Activated naive CD4-positive, alpha-beta T cell treated with anti-CD3 and anti-CD28 coated beads for 36 hours (primary cell): ENCODE measurements around the gene TCAP. TPM values are rescaled to one million over a fixed set of nuclear protein-coding genes. Genes with fewer than 3 reads are reported as not detected.
A peak's percentile ranks its signal among the peaks of the same experiment; 100 is the strongest.

Experiments
- CTCF ChIA-PET: fragments of 350-600 bp; sonication (Branson Sonifier 250); formaldehyde crosslinking; loops from one replicate; lab custom pipeline; 2021; ENCODE audit warnings: antibody characterized with exemption; lab: Charles Lee
- DNase-seq: peaks from one replicate; pipeline ENCODE4 v3.0.0-alpha.2; 2020
- H3K27ac Mint-ChIP-seq: one replicate; pipeline ENCODE4 v1.8.0; 2021; ENCODE audit warnings: mild to moderate bottlenecking, mixed read lengths
- H3K27me3 Mint-ChIP-seq: one replicate; pipeline ENCODE4 v1.8.0; 2021; ENCODE audit warnings: low read depth, mixed read lengths
- H3K36me3 Mint-ChIP-seq: one replicate; pipeline ENCODE4 v1.8.0; 2021; ENCODE audit warnings: low read depth, mixed read lengths
- H3K4me1 Mint-ChIP-seq: one replicate; pipeline ENCODE4 v1.8.0; 2021; ENCODE audit warnings: low read depth, mixed read lengths
- H3K4me3 Mint-ChIP-seq: one replicate; pipeline ENCODE4 v1.8.0; 2021; ENCODE audit warnings: mild to moderate bottlenecking, moderate library complexity, mixed read lengths
- H3K9me3 Mint-ChIP-seq: one replicate; pipeline ENCODE4 v1.8.0; 2021; ENCODE audit warnings: mixed read lengths
- intact Hi-C: fragments of 100-400 bp; cut with micrococcal nuclease; formaldehyde crosslinking; loops from one replicate; pipeline ENCODE4 v1.15.1; 2023
- total RNA-seq, 2 experiments: library from RNA; stranded (reverse); gene quantifications; one replicate each; pipeline ENCODE4 v1.2.3, GENCODE V29; 2021

The TCAP gene
- total RNA-seq = 1 to 10 TPM in 1 of 2 experiments, under 1 TPM in 1; 0.74 to 1.1 TPM

DNA sequence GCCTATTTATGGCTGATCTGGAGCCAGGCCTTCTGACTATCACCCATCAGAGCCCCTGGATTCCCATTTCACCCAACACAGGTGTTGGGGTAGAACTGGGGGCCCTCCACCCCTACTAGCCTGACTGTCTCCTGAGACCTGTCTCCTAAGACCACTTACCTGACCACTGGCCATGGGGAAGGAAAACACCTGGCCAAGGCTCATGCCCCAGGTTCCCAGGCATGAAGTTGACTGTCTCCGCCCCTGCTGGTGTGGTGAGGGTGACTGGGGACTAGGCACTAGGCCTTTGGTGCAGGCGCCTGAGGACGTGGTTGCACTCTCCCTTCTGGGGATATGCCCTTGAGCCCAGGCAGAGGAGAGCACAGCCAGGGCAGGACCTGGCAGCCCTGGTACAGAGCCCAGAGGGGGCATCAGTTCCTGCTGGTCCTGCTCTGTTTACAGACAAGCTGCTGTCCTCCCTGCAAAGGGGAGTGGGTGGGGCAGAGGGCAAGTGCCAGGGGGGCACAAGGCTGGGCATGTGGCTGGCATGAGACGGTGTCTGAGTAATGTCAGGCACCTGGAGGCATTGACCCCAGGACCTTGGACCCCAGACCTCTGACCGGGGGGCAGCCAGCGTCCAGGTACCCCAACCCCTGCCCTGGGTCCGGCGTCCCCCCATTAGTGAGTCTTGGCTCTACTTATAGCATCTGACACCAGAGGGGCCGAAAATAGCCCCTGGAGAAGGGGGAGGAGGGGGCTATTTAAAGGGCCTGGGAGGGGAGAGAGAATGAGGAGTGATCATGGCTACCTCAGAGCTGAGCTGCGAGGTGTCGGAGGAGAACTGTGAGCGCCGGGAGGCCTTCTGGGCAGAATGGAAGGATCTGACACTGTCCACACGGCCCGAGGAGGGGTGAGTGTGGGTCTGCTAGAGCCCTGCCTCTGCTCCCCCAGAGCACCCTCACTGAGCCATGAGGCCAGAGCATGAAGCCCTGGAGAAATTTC is at the start of gene TCAP:
TSS of gene TCAP (plus strand) at position 769 of the 981 bp plus-strand sequence. CDS start at position 780, 11 bp downstream.
- no peak for DNase-seq
- peaks cover 15% of the 10 kb centered on the region for H3K27me3 Mint-ChIP-seq
- H3K4me1 Mint-ChIP-seq = peaks cover 13% of the 10 kb centered on the region
- CTCF ChIA-PET = interaction anchor here (1.2 to 3.0 kb wide), 3 partner anchors 11 to 42 kb away, joined by 5 to 22 read pairs (median 15); no protein-coding TSS in a partner anchor
- peaks cover 5% of the 10 kb centered on the region for H3K36me3 Mint-ChIP-seq
- no peak within 1 kb of the TSS for H3K27ac Mint-ChIP-seq
- intact Hi-C loops = no loop called here
- no peak within 1 kb of the TSS for H3K4me3 Mint-ChIP-seq
- no peaks in the 10 kb centered on the region for H3K9me3 Mint-ChIP-seq

GRCh38 chr17:39615434-39615833 is 49.7 kb upstream of the TCAP start:
- H3K27me3 Mint-ChIP-seq = peaks cover 6% of the 10 kb centered on the region
- no peaks in the 10 kb centered on the region for H3K4me1 Mint-ChIP-seq
- CTCF ChIA-PET = interaction anchor here (0.6 to 1.2 kb wide), 2 partner anchors 40 to 211 kb away, joined by 3 read pairs; no protein-coding TSS in a partner anchor
- no peaks in the 10 kb centered on the region for H3K9me3 Mint-ChIP-seq
- intact Hi-C loops = no loop called here
- no peak for DNase-seq
- no peak overlapping the region for H3K4me3 Mint-ChIP-seq
- no peaks in the 10 kb centered on the region for H3K36me3 Mint-ChIP-seq
- no peak overlapping the region for H3K27ac Mint-ChIP-seq

DNA sequence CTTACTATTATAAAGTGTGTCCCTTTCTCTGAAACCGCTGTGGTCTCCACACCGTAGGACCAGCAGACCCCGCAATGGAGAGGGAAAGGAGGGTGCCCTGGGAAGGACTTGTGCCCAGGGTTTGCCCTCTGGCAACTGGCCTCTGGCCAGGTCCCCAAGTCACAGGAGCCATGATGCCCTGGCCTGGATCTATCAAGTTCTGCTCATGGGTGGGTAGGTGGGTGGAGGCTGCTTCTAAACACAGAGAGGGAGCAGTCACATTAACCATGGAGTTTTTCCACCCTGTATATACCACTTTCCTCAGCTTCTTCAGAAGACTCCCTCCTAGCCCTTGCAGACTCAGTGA is 48.1 kb upstream of the TCAP start:
- CTCF ChIA-PET = no interaction called here
- Mint-ChIP-seq H3K9me3 (no peaks in the 10 kb centered on the region), H3K27me3 (peaks cover 3% of the 10 kb centered on the region), H3K27ac (no peak overlapping the region), H3K36me3 (no peaks in the 10 kb centered on the region), H3K4me3 (peak overlapping the region; percentile 66), H3K4me1 (peaks cover 4% of the 10 kb centered on the region)
- no peak for DNase-seq
- intact Hi-C loops = no loop called here

GRCh38 chr17:39617446-39618245 is 47.5 kb upstream of the TCAP start:
- H3K36me3 Mint-ChIP-seq = no peaks in the 10 kb centered on the region
- no peaks in the 10 kb centered on the region for H3K9me3 Mint-ChIP-seq
- H3K27ac Mint-ChIP-seq = no peak overlapping the region
- H3K27me3 Mint-ChIP-seq = peaks cover 3% of the 10 kb centered on the region
- DNase-seq = peak; percentile 54
- CTCF ChIA-PET = interaction anchor here (1.9 to 6.7 kb wide), 2 partner anchors 53 to 138 kb away, joined by 7 to 63 read pairs; partner anchors contain the start of gene PNMT
- peak overlapping the region; percentile 66 for H3K4me3 Mint-ChIP-seq
- peaks cover 10% of the 10 kb centered on the region for H3K4me1 Mint-ChIP-seq
- intact Hi-C loops = no loop called here

DNA sequence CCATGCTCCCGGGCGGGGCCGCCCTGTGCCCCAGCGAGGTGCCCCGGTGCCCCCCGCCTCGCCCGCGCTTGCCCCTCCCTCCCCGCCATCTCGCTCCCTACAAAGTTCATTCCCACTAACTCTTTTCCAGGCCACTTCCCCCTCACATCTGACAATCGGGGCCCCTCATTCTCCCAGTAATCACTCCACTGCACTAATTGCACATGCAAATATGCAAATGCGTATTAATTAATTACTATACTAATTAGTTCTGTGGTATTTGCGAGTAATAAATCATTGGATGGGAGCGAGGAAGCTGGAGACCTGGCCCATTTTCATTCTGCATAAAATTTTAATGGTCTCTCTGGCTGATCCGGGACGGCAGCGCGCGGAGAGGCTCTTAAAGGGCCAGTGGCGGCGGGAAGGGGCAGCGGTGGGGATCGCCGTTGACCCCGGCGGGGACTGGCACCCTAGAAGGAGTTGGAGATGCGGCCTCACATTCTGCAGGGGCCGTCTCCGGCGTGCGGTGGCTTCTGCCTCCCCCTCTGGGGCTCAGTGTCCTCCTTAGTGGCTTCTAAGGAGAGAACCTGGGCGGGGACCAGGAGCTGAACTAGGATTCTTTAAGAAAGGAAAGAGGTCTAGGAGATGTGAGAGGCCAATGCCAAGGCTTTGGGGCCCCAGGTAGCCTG is 46.8 kb upstream of the TCAP start:
- intact Hi-C loops = no loop called here
- Mint-ChIP-seq H3K4me1 (peaks cover 12% of the 10 kb centered on the region), H3K9me3 (no peaks in the 10 kb centered on the region), H3K27ac (no peak overlapping the region), H3K36me3 (no peaks in the 10 kb centered on the region), H3K4me3 (peak overlapping the region; percentile 64), H3K27me3 (peaks cover 3% of the 10 kb centered on the region)
- DNase-seq = no peak
- CTCF ChIA-PET = interaction anchor here (1.5 to 8.4 kb wide), 7 partner anchors 18 to 137 kb away, joined by 5 to 213 read pairs (median 7); partner anchors contain the start of genes PNMT and STARD3

- H3K4me3 Mint-ChIP-seq = no peak overlapping the region
Measured at GRCh38 chr17:39618956-39619785, 46.0 kb upstream of the TCAP start.

GRCh38 chr17:39619786-39620101 is 45.4 kb upstream of the TCAP start:
- Mint-ChIP-seq H3K27me3 (peaks cover 5% of the 10 kb centered on the region), H3K4me3 (no peak overlapping the region), H3K27ac (no peak overlapping the region), H3K9me3 (no peaks in the 10 kb centered on the region), H3K4me1 (peaks cover 14% of the 10 kb centered on the region), H3K36me3 (no peaks in the 10 kb centered on the region)
- no peak for DNase-seq
- CTCF ChIA-PET = interaction anchor here (0.9 to 8.4 kb wide), 12 partner anchors 17 to 136 kb away, joined by 3 to 213 read pairs (median 6); partner anchors contain the start of genes PNMT and STARD3
- intact Hi-C loops = loop anchor here (5.0 kb wide), 1 partner anchor 412 kb away; no protein-coding TSS in a partner anchor

More at GRCh38 chr17:39618956-39619785, 46.0 kb upstream of the TCAP start:
- H3K27me3 Mint-ChIP-seq = peaks cover 3% of the 10 kb centered on the region
- intact Hi-C loops = no loop called here
- H3K4me1 Mint-ChIP-seq = peaks cover 14% of the 10 kb centered on the region
- CTCF ChIA-PET = interaction anchor here (1.1 to 8.4 kb wide), 9 partner anchors 17 to 136 kb away, joined by 3 to 213 read pairs (median 6); partner anchors contain the start of genes PNMT and STARD3
- H3K27ac Mint-ChIP-seq = no peak overlapping the region
- DNase-seq = no peak
- H3K9me3 Mint-ChIP-seq = no peaks in the 10 kb centered on the region
- no peaks in the 10 kb centered on the region for H3K36me3 Mint-ChIP-seq

DNA sequence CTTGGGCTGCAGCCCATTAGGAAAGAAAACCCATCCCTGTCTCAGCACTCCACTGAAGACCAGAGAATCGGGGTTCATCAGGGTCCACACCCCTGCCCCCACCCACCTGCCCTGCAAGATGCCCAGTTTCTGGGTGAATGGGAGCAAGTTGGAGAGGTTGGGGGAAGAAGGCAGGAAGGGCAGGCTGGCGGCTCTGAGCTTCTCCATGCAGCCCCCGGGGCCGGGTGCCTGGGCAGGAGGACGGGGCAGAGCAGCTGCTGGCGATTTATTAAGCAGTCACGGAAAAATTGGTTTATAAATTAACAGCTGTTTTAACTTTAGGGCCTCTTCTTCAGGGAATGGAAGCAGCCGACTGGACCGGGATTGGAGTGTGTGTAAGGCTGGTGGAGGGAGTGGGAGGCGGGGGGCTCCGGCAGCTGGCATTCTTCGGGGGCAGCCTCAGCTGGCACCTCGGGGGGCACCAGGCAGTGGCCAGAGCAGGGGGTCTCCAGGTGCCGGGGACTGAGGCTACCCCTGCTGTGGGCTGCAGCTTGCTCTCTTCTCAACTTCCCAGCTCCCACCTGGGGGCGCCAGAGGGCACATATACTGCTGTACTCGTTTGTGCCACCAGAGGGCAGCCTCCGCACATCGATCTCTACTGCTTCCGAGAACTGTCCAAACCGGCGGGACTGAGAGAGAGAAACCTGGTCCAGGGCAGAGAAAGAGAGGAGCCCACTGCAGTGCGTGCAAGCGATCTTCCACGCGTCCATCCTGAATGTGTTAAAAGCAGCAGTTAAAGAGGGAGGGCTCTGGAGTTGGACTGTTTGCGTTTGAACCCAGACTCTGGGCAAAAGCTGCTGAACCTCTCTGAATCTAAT is 43.4 kb upstream of the TCAP start:
- DNase-seq = peak; percentile 92
- no peaks in the 10 kb centered on the region for H3K9me3 Mint-ChIP-seq
- no peaks in the 10 kb centered on the region for H3K36me3 Mint-ChIP-seq
- CTCF ChIA-PET = interaction anchor here (0.5 to 8.4 kb wide), 58 partner anchors 10 to 406 kb away, joined by 3 to 213 read pairs (median 5); partner anchors contain the start of genes MIEN1, PGAP3, PNMT and PSMD3
- peaks cover 27% of the 10 kb centered on the region for H3K4me1 Mint-ChIP-seq
- intact Hi-C loops = loop anchor here (1.0 to 5.0 kb wide), 9 partner anchors 13 to 414 kb away; partner anchors contain the start of genes IKZF3, PNMT and PSMD3
- H3K27me3 Mint-ChIP-seq = peaks cover 20% of the 10 kb centered on the region
- H3K4me3 Mint-ChIP-seq = peak overlapping the region; percentile 68
- H3K27ac Mint-ChIP-seq = peak overlapping the region; percentile 67

DNA sequence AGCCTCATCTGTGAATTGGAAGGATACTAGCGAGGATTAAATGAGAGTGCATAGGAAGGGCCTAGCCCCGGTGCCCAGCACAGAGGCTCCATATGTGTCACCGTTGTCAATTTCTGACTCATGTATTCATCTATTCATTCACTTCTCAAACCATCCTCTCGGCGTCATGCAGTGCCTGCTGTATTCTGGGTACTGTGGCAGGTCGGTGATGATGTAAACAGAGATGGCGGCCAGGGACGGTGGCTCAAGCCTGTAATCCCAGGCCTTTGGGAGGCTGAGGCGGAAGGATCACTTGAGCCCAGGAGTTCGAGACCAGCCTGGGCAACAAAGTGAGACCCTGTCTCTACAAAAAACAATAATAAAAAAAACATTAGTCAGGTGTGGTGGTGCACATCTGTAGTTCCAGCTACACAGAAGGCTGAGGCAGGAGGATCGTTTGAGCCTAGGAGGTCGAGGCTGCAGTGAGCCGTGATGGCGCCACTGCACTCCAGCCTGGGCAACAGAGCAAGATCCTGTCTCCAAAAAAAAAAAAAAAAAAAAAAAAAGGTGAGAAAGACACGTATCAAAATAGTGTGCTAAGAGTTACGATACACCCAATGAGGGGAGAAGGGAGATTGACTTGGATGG is 42.7 kb upstream of the TCAP start:
- DNase-seq = peak; percentile 71
- Mint-ChIP-seq H3K36me3 (no peaks in the 10 kb centered on the region), H3K9me3 (no peaks in the 10 kb centered on the region), H3K4me3 (peak overlapping the region; percentile 68), H3K27me3 (peaks cover 22% of the 10 kb centered on the region), H3K4me1 (peaks cover 28% of the 10 kb centered on the region), H3K27ac (peak overlapping the region; percentile 67)
- CTCF ChIA-PET = interaction anchor here (0.5 to 8.4 kb wide), 41 partner anchors 14 to 474 kb away, joined by 3 to 213 read pairs (median 5); partner anchors contain the start of genes MIEN1, PGAP3, PNMT and PSMD3
- intact Hi-C loops = loop anchor here (1.0 to 5.0 kb wide), 11 partner anchors 12 to 415 kb away; partner anchors contain the start of genes IKZF3, MIEN1, PNMT and PSMD3
